GM12878 (cell line): ENCODE measurements around the gene IRF9. TPM values are rescaled to one million over a fixed set of nuclear protein-coding genes. Genes with fewer than 3 reads are reported as not detected.

ENCODE experiments used
- ATAC-seq: fragments of 200-7000 bp; cut with Tn5 transposase; 3 replicates; pipeline ENCODE4 v1.9.1; 2020; ENCODE audit warnings: mild to moderate bottlenecking, moderate library complexity
- BruUV-seq: library from RNA; stranded (reverse); fragments of 400-500 nt; replicated peaks from 2 replicates; lab custom pipeline; 2021; lab: Mats Ljungman, UMichigan
- CTCF ChIA-PET: fragments of 300-600 bp; sonication (Branson Sonifier 250); formaldehyde crosslinking; extraction: SDS; loops from one replicate; lab custom pipeline; 2021; ENCODE audit warnings: inconsistent platforms; lab: Yijun Ruan, JAX
- POLR2A ChIA-PET: fragments of 350-600 bp; formaldehyde crosslinking; extraction: SDS; loops from one replicate; lab custom pipeline; 2021; ENCODE audit warnings: inconsistent platforms; lab: Charles Lee
- RAD21 ChIA-PET: fragments of 300-600 bp; sonication (Branson Sonifier 250); formaldehyde crosslinking; loops from one replicate; lab custom pipeline; 2023; ENCODE audit warnings: antibody characterized with exemption; ENCODE audit not compliant: unreplicated experiment; lab: Charles Lee
- SMC1A ChIA-PET: fragments of 300-600 bp; sonication (Branson Sonifier 250); formaldehyde crosslinking; loops from one replicate; lab custom pipeline; 2023; ENCODE audit not compliant: unreplicated experiment, uncharacterized antibody; lab: Charles Lee
- DNase-seq: peaks from one replicate; pipeline ENCODE4 v3.0.0-alpha.2; 2011; ENCODE audit warnings: low read depth, low spot score
- FAIRE-seq: peaks from 3 replicates; lab custom pipeline; 2011; peaks lifted over from hg19 to GRCh38; lab: Jason Lieb, UNC
- H2AFZ ChIP-seq: 2 replicates; pipeline ENCODE4 v1.6.0; 2011; ENCODE audit warnings: low read depth, low read length, control low read depth; ENCODE audit not compliant: control insufficient read depth
- H3K27ac ChIP-seq: 2 replicates; pipeline ENCODE4 v1.5.1; 2011; ENCODE audit warnings: control low read depth; ENCODE audit not compliant: control insufficient read depth, insufficient read depth
- H3K27me3 ChIP-seq, 2 experiments: replicated peaks in 1 of 2; 2 replicates each; pipeline versions ENCODE4 v1.6.0 to v1.6.1; 2011; ENCODE audit warnings: low read length in 1 of 2; ENCODE audit not compliant: control insufficient read depth in 2 of 2, insufficient read depth in 2 of 2
- H3K36me3 ChIP-seq, 2 experiments: 2 replicates each; pipeline ENCODE4 v1.5.1; 2011; ENCODE audit warnings: low read length in 1 of 2; ENCODE audit not compliant: control insufficient read depth in 2 of 2, insufficient read depth in 2 of 2
- H3K4me1 ChIP-seq: 2 replicates; pipeline ENCODE4 v1.6.1; 2011; ENCODE audit warnings: mild to moderate bottlenecking, low read length, moderate library complexity, mixed read lengths; ENCODE audit not compliant: control insufficient read depth, insufficient read depth
- H3K4me2 ChIP-seq: 2 replicates; pipeline ENCODE4 v1.6.0; 2011; ENCODE audit warnings: control low read depth; ENCODE audit not compliant: control insufficient read depth, insufficient read depth
- H3K4me3 ChIP-seq: fragments of 200-600 bp; sonication (generic); 2 replicates; pipeline ENCODE4 v1.5.1; 2016
- H3K79me2 ChIP-seq: 2 replicates; pipeline ENCODE4 v1.6.0; 2011; ENCODE audit warnings: low read length; ENCODE audit not compliant: control insufficient read depth, insufficient read depth
- H3K9ac ChIP-seq: 2 replicates; pipeline ENCODE4 v1.8.0; 2011; ENCODE audit warnings: low read length, control low read depth, mixed read lengths; ENCODE audit not compliant: control insufficient read depth, insufficient read depth
- H3K9me3 ChIP-seq: replicated peaks from 3 replicates; pipeline ENCODE4 v1.5.1; 2011; ENCODE audit warnings: mild to moderate bottlenecking, low read length; ENCODE audit not compliant: control insufficient read depth, insufficient read depth
- H4K20me1 ChIP-seq: 2 replicates; pipeline ENCODE4 v1.6.0; 2011; ENCODE audit not compliant: control insufficient read depth, insufficient read depth
- BCL11A ChIP-seq: IDR thresholded peaks from 2 replicates; pipeline ENCODE4 v1.6.1; 2011; ENCODE audit warnings: low read depth, low read length
- BHLHE40 ChIP-seq, 2 experiments: fragments of 450-650 bp in 1 of 2; IDR thresholded peaks; 2 replicates each; pipeline ENCODE4 v1.6.1; 2011 to 2017; ENCODE audit warnings: low read depth in 2 of 2, borderline replicate concordance in 1 of 2, improper control_type of control experiment in 1 of 2, low read length in 1 of 2, mild to moderate bottlenecking in 1 of 2
- JUNB ChIP-seq: IDR thresholded peaks from 2 replicates; pipeline ENCODE4 v1.6.1; 2016; ENCODE audit warnings: antibody characterized with exemption, mild to moderate bottlenecking
- MXI1 ChIP-seq: fragments of 150-350 bp; IDR thresholded peaks from 2 replicates; pipeline ENCODE4 v1.6.1; 2011; ENCODE audit warnings: low read depth, mild to moderate bottlenecking, inconsistent platforms, low read length, improper control_type of control experiment
- MYB ChIP-seq: fragments of 150-350 bp; IDR thresholded peaks from 2 replicates; pipeline ENCODE4 v1.6.1; 2014; ENCODE audit warnings: mild to moderate bottlenecking, low read depth, low read length, borderline replicate concordance
- RBBP5 ChIP-seq: fragments of 200-600 bp; sonication (generic); conservative IDR thresholded peaks from 2 replicates; pipeline ENCODE4 v1.6.1; 2016
- REST ChIP-seq: IDR thresholded peaks from 2 replicates; pipeline ENCODE4 v1.6.1; 2012; ENCODE audit warnings: mild to moderate bottlenecking, low read depth, low read length
- RUNX3 ChIP-seq: IDR thresholded peaks from 2 replicates; pipeline ENCODE4 v1.6.1; 2012; ENCODE audit warnings: low read length, inconsistent platforms
- ZNF217 ChIP-seq: fragments of 450-650 bp; IDR thresholded peaks from 2 replicates; pipeline ENCODE4 v1.6.1; 2017; ENCODE audit warnings: antibody characterized with exemption, mild to moderate bottlenecking
- WGBS: methylation state at CpG from one replicate; pipeline ENCODE4 v1.1.6; 2016; ENCODE audit warnings: low lambda C conversion rate; ENCODE audit not compliant: insufficient replicate concordance, insufficient coverage; ENCODE audit errors: missing lambda C conversion rate; 5-methylcytosine and 5-hydroxymethylcytosine counted together
- in situ Hi-C: fragments of 300-500 bp; cut with MboI; formaldehyde crosslinking; loops from 9 replicates; pipeline ENCODE4 v1.14.3; 2018; ENCODE audit warnings: mixed read lengths
- intact Hi-C: fragments of 100-400 bp; cut with micrococcal nuclease; formaldehyde crosslinking; loops from one replicate; pipeline ENCODE4 v1.14.2; 2022; ENCODE audit not compliant: unreplicated experiment
- polyA plus RNA-seq, 11 experiments: library from polyadenylated mRNA; depleted of rRNA in 4 of 11; unstranded in 6 of 11; stranded (reverse) in 5 of 11; fragments of >200 nt; fragmentation: Nextera tagmentation in 4 of 11; fragmentation: Illumina TruSeq in 1 of 11; extraction: Ambion mirVana in 4 of 11; extraction: Trizol in 1 of 11; gene quantifications; 1 replicate in 1 of 11; 2 replicates in 10 of 11; pipeline versions ENCODE4 v1.2.1 to v1.2.3, GENCODE V29; 2011 to 2016; ENCODE audit warnings: inconsistent platforms in 2 of 11, missing spikeins in 2 of 11, low read depth in 1 of 11
- total RNA-seq, 4 experiments: library from RNA; depleted of rRNA in 3 of 4; stranded (reverse); fragments of >200 nt in 3 of 4; fragmentation: Illumina TruSeq in 1 of 4; extraction: Trizol in 1 of 4; gene quantifications; 2 replicates each; pipeline versions ENCODE4 v1.2.1 to v1.2.3, GENCODE V29; 2013 to 2021
- TF ChIP-seq, protein P1 (sequence below): fragments of 450-650 bp; IDR thresholded peaks from 2 replicates; pipeline ENCODE4 v1.6.1; 2016; ENCODE audit warnings: mild to moderate bottlenecking, moderate library complexity, borderline replicate concordance

IRF9 gene
- total and polyA plus RNA-seq, 10 of the 15 experiments (the other 5 are each of a cell fraction or from before 2014, with no cell fraction given), result 47.6 to 234 (median 148) TPM

GRCh38 chr14:24127673-24128072 lies 33.4 kb upstream of the IRF9 start:
- Histone ChIP-seq H3K27ac (peak overlapping the region; percentile 42), H3K4me1 (peaks cover 33% of the 10 kb centered on the region), H2AFZ (no peak overlapping the region), H3K9me3 (no peaks in the 10 kb centered on the region), H4K20me1 (no peaks in the 10 kb centered on the region), H3K4me2 (peak overlapping the region; percentile 41; the same call in 1 of the 2 replicates), H3K79me2 (no peaks in the 10 kb centered on the region), H3K27me3 (no peaks in the 10 kb centered on the region), H3K36me3 (peaks cover 2 to 4% of the 10 kb centered on the region in 2 experiments; a peak in 3 of 4 replicates), H3K4me3 (peak overlapping the region; percentile 37; the same call in 1 of the 2 replicates), H3K9ac (no peak overlapping the region)
- intact Hi-C loops, result no loop called here
- POLR2A ChIA-PET, result interaction anchor here (5.9 to 17.1 kb wide), 2 partner anchors 8 to 12 kb away, joined by 52 to 276 read pairs; partner anchors contain the start of genes DCAF11, EMC9, FITM1 and NRL
- no TSS peak for BruUV-seq
- in situ Hi-C loops, result no loop called here
- RAD21 ChIA-PET, result interaction anchor here (1.6 to 2.9 kb wide), 3 partner anchors 8 to 33 kb away, joined by 6 to 16 read pairs (median 11); partner anchors contain the start of genes DCAF11, IRF9, NRL and PSME1
- FAIRE-seq (peak; percentile 27), DNase-seq (no peak), ATAC-seq (no peak; the same call in 2 of the 3 replicates)
- SMC1A ChIA-PET, result interaction anchor here (1.0 to 6.1 kb wide), 7 partner anchors 8 to 34 kb away, joined by 3 to 47 read pairs (median 4); partner anchors contain the start of genes DCAF11, IRF9, NRL and PSME1
- CTCF ChIA-PET, result interaction anchor here (0.8 to 1.2 kb wide), 4 partner anchors 9 to 88 kb away, joined by 3 to 4 read pairs (median 4); partner anchors contain the start of genes IRF9 and MDP1
- 52% methylated on average over 1 of the region's 2 CpGs for WGBS
- no peak for TF ChIP-seq MXI1
- no peak for TF ChIP-seq ZNF217
- TF ChIP-seq JUNB, result 0 out of 2 replicates have a peak, but pooled peaks have one; percentile 15
- TF ChIP-seq, protein P1, sequence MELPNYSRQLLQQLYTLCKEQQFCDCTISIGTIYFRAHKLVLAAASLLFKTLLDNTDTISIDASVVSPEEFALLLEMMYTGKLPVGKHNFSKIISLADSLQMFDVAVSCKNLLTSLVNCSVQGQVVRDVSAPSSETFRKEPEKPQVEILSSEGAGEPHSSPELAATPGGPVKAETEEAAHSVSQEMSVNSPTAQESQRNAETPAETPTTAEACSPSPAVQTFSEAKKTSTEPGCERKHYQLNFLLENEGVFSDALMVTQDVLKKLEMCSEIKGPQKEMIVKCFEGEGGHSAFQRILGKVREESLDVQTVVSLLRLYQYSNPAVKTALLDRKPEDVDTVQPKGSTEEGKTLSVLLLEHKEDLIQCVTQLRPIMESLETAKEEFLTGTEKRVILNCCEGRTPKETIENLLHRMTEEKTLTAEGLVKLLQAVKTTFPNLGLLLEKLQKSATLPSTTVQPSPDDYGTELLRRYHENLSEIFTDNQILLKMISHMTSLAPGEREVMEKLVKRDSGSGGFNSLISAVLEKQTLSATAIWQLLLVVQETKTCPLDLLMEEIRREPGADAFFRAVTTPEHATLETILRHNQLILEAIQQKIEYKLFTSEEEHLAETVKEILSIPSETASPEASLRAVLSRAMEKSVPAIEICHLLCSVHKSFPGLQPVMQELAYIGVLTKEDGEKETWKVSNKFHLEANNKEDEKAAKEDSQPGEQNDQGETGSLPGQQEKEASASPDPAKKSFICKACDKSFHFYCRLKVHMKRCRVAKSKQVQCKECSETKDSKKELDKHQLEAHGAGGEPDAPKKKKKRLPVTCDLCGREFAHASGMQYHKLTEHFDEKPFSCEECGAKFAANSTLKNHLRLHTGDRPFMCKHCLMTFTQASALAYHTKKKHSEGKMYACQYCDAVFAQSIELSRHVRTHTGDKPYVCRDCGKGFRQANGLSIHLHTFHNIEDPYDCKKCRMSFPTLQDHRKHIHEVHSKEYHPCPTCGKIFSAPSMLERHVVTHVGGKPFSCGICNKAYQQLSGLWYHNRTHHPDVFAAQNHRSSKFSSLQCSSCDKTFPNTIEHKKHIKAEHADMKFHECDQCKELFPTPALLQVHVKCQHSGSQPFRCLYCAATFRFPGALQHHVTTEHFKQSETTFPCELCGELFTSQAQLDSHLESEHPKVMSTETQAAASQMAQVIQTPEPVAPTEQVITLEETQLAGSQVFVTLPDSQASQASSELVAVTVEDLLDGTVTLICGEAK, result no peak
- TF ChIP-seq RBBP5, result no peak
- no peak for TF ChIP-seq BCL11A
- TF ChIP-seq RUNX3, result peak; percentile 71
- no peak for TF ChIP-seq BHLHE40 (IDR thresholded peaks at IDR 0.05; ENCODE audit: borderline replicate concordance in 1 of 2, low read depth in 2 of 2, low read length in 1 of 2)
- TF ChIP-seq REST, result no peak
- no peak for TF ChIP-seq MYB
